GM12878 (cell line): Measurements from ENCODE around the gene CDK4. TPM values are rescaled to one million over a fixed set of nuclear protein-coding genes. Genes with fewer than 3 reads are reported as not detected.
A peak's percentile ranks its signal among the peaks of the same experiment; 100 is the strongest.

Experiments used
- ASH2L ChIP-seq: fragments of 300-600, 200-600 bp; sonication (generic); IDR thresholded peaks from 2 replicates; pipeline ENCODE4 v1.6.1; 2017; ENCODE audit warnings: low read depth, mild to moderate bottlenecking, borderline replicate concordance
- ATF2 ChIP-seq: IDR thresholded peaks from 2 replicates; pipeline ENCODE4 v1.6.1; 2012; ENCODE audit warnings: low read length, inconsistent platforms
- BCL11A ChIP-seq: IDR thresholded peaks from 2 replicates; pipeline ENCODE4 v1.6.1; 2011; ENCODE audit warnings: low read depth, low read length
- CEBPZ ChIP-seq: fragments of 150-350 bp; IDR thresholded peaks from 2 replicates; pipeline ENCODE4 v1.6.1; 2016; ENCODE audit warnings: low read depth, low read length
- CHD1 ChIP-seq: IDR thresholded peaks from 2 replicates; pipeline ENCODE4 v1.6.1; 2012; ENCODE audit warnings: low read depth, low read length, improper control_type of control experiment
- EGR1 ChIP-seq, 2 experiments: IDR thresholded peaks; 1 replicate in 1 of 2; 2 replicates in 1 of 2; pipeline ENCODE4 v1.6.1; 2011 to 2012; ENCODE audit warnings: low read depth in 2 of 2, low read length in 2 of 2, borderline replicate concordance in 1 of 2, mild to moderate bottlenecking in 1 of 2, moderate library complexity in 1 of 2
- ETV6 ChIP-seq, 2 experiments: fragments of 450-650 bp in 1 of 2; IDR thresholded peaks in 1 of 2; conservative IDR thresholded peaks in 1 of 2; 2 replicates each; pipeline ENCODE4 v1.6.1; 2014; ENCODE audit warnings: antibody characterized with exemption in 1 of 2, borderline replicate concordance in 1 of 2, low read depth in 1 of 2, mild to moderate bottlenecking in 1 of 2, moderate library complexity in 1 of 2
- FOXK2 ChIP-seq: fragments of 450-650 bp; IDR thresholded peaks from 2 replicates; pipeline ENCODE4 v1.6.1; 2017; ENCODE audit warnings: mild to moderate bottlenecking, moderate library complexity
- GABPA ChIP-seq: IDR thresholded peaks from 2 replicates; pipeline ENCODE4 v1.6.1; 2014; ENCODE audit warnings: antibody characterized with exemption, low read depth, mild to moderate bottlenecking, inconsistent platforms
- MLLT1 ChIP-seq: fragments of 450-650 bp; IDR thresholded peaks from 2 replicates; pipeline ENCODE4 v1.6.1; 2016; ENCODE audit warnings: mild to moderate bottlenecking
- MTA2 ChIP-seq: fragments of 450-650 bp; IDR thresholded peaks from 2 replicates; pipeline ENCODE4 v1.6.1; 2016; ENCODE audit warnings: low read depth, mild to moderate bottlenecking, moderate library complexity
- RCOR1 ChIP-seq: conservative IDR thresholded peaks from 2 replicates; pipeline ENCODE4 v1.6.1; 2012; ENCODE audit warnings: low read depth, low read length, improper control_type of control experiment
- RFX5 ChIP-seq: IDR thresholded peaks from 2 replicates; pipeline ENCODE4 v1.6.1; 2011; ENCODE audit warnings: low read depth, low read length, improper control_type of control experiment
- SMAD1 ChIP-seq: fragments of 450-650 bp; IDR thresholded peaks from 2 replicates; pipeline ENCODE4 v1.6.1; 2018; ENCODE audit warnings: mild to moderate bottlenecking, low read depth; ENCODE audit not compliant: partially characterized antibody
- SMARCA5 ChIP-seq: fragments of 450-650 bp; IDR thresholded peaks from 2 replicates; pipeline ENCODE4 v1.6.1; 2017; ENCODE audit warnings: mild to moderate bottlenecking
- SPI1 ChIP-seq: IDR thresholded peaks from 2 replicates; pipeline ENCODE4 v1.6.1; 2011; ENCODE audit warnings: low read depth, mild to moderate bottlenecking, low read length, moderate library complexity, borderline replicate concordance; ENCODE audit not compliant: insufficient read depth
- SUZ12 ChIP-seq: fragments of 200-600 bp; sonication (generic); IDR thresholded peaks from one replicate; pipeline ENCODE4 v1.6.1; 2018; ENCODE audit warnings: antibody characterized with exemption, mild to moderate bottlenecking; ENCODE audit not compliant: unreplicated experiment
- USF2 ChIP-seq: IDR thresholded peaks from 2 replicates; pipeline ENCODE4 v1.6.1; 2011; ENCODE audit warnings: low read depth, low read length, improper control_type of control experiment, borderline replicate concordance
- YBX1 ChIP-seq: fragments of 450-650 bp; IDR thresholded peaks from 2 replicates; pipeline ENCODE4 v1.6.1; 2016; ENCODE audit warnings: antibody characterized with exemption
- ZBED1 ChIP-seq: IDR thresholded peaks from 2 replicates; pipeline ENCODE4 v1.6.1; 2016; ENCODE audit warnings: borderline replicate concordance
- ZNF217 ChIP-seq: fragments of 450-650 bp; IDR thresholded peaks from 2 replicates; pipeline ENCODE4 v1.6.1; 2017; ENCODE audit warnings: antibody characterized with exemption, mild to moderate bottlenecking
- ZNF274 ChIP-seq: IDR thresholded peaks from one replicate; pipeline ENCODE4 v1.8.0; 2011; ENCODE audit not compliant: insufficient read length, insufficient read depth
- polyA plus RNA-seq, 11 experiments: library from polyadenylated mRNA; depleted of rRNA in 4 of 11; unstranded in 6 of 11; stranded (reverse) in 5 of 11; fragments of >200 nt; fragmentation: Nextera tagmentation in 4 of 11; fragmentation: Illumina TruSeq in 1 of 11; extraction: Ambion mirVana in 4 of 11; extraction: Trizol in 1 of 11; gene quantifications; 1 replicate in 1 of 11; 2 replicates in 10 of 11; pipeline versions ENCODE4 v1.2.1 to v1.2.3, GENCODE V29; 2011 to 2016; ENCODE audit warnings: inconsistent platforms in 2 of 11, missing spikeins in 2 of 11, low read depth in 1 of 11
- total RNA-seq, 4 experiments: library from RNA; depleted of rRNA in 3 of 4; stranded (reverse); fragments of >200 nt in 3 of 4; fragmentation: Illumina TruSeq in 1 of 4; extraction: Trizol in 1 of 4; gene quantifications; 2 replicates each; pipeline versions ENCODE4 v1.2.1 to v1.2.3, GENCODE V29; 2013 to 2021
- TF ChIP-seq, protein P1 (sequence below): IDR thresholded peaks from 2 replicates; pipeline ENCODE4 v1.6.1; 2011; ENCODE audit warnings: mild to moderate bottlenecking, low read depth, low read length, moderate library complexity; ENCODE audit not compliant: insufficient replicate concordance

Gene CDK4
- total and polyA plus RNA-seq, 10 of the 15 experiments (the other 5 are each of a cell fraction or from before 2014, with no cell fraction given) = 26.1 to 385 (median 221) TPM

- TF ChIP-seq EGR1 (IDR thresholded peaks at IDR 0.05; ENCODE audit: borderline replicate concordance in 1 of 2, low read depth in 2 of 2, low read length in 2 of 2) (peak in 1 of 2 experiments; percentile 68; a peak in 2 of 3 replicates), USF2 (peak; percentile 38), CHD1 (no peak), FOXK2 (peak; percentile 67; the same call in 1 of the 2 replicates), MLLT1 (peak; percentile 84), ETV6 (conservative IDR thresholded peaks at IDR 0.05 in 1 of 2, IDR thresholded peaks at IDR 0.05 in 1 of 2; ENCODE audit: borderline replicate concordance in 1 of 2, low read depth in 1 of 2) (no peak), YBX1 (no peak), BCL11A (no peak), ZNF274 (no peak), ASH2L (no peak), GABPA (no peak), ZBED1 (no peak), CEBPZ (no peak), RCOR1 (no peak), SPI1 (no peak), ATF2 (peak; percentile 85), RFX5 (no peak), MTA2 (no peak), ZNF217 (no peak), SMAD1 (no peak), SUZ12 (no peak), SMARCA5 (peak; percentile 86)
- TF ChIP-seq, protein P1, sequence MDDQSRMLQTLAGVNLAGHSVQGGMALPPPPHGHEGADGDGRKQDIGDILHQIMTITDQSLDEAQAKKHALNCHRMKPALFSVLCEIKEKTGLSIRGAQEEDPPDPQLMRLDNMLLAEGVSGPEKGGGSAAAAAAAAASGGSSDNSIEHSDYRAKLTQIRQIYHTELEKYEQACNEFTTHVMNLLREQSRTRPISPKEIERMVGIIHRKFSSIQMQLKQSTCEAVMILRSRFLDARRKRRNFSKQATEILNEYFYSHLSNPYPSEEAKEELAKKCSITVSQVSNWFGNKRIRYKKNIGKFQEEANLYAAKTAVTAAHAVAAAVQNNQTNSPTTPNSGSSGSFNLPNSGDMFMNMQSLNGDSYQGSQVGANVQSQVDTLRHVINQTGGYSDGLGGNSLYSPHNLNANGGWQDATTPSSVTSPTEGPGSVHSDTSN = no peak
These were observed 19.8 kb upstream of the CDK4 start, which contains the start of gene METTL1 (continued) for GRCh38 chr12:57771873-57772428.
